DMS153 treated with DMSO at 0.1 percent for 48 hours (cell line): ENCODE measurements around the gene RASGEF1B.
"Not testable (repeated sequence)": the region's sequence is repeated elsewhere in the genome, so short reads cannot be mapped to it uniquely, and the experiment has no call there.

ENCODE experiments used
- DNase-seq: peaks from one replicate; lab custom pipeline; 2025; ENCODE audit not compliant: unreplicated experiment; lab: John Stamatoyannopoulos, UW

The RASGEF1B gene

DNA sequence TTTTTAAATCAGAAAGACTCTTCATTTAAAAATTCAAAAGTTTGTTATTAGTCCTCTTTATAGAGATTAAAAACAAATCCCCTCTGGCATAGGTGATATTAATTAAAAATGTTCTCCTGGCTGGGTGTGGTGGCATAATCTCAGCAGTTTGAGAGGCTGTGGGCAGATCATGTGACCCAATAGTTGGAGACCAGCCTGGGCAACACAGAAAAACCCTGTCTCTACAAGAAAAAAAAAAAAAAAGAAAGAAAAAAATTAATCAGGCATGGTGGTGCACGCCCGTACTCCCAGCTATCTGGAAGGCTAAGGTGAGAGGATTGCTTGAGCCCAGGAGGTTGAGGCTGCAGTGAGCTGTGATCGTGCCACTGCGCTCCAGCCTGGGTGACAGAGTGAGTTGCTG, 38.9 kb downstream of the RASGEF1B start:
- no peak for DNase-seq

DNA sequence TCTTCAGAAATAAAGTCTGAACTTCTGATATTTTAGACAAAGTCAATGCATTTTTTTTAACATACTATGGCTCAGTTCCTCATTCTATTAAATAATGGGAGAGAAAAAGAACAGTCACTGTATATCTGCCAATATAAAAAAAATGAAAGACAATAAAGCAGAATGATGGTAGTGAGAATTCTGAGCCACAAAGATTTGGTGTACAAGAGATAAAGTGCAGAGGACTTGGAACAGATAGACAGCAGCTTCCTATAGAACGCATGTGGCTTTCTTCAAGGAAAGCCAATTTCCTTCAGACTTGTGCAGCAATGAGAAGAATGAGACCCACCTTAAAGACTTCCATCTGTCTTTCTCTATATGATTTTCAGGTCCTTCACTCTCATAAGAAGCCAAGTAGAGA, 39.7 kb downstream of the RASGEF1B start:
- no peak for DNase-seq

DNA sequence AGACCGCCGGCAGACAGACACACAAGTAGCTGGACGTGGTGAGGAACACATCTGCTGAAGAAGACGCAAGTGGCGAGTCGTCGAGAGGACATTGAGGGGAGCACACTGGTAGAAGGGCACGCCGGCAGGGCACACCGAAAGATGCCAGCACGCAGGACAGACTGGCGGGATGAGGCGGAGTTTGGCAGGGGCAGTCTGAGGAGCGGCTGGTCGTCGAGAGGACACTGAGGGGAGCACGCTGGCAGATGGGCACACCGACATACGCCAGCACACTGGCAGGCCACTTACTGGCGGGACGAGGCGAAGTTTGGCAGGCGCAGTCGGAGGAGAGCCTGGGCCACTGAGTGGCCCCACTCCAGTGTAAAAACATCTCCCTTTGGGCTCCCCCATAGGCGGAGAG, 42.1 kb downstream of the RASGEF1B start:
- DNase-seq = no peak

DNA sequence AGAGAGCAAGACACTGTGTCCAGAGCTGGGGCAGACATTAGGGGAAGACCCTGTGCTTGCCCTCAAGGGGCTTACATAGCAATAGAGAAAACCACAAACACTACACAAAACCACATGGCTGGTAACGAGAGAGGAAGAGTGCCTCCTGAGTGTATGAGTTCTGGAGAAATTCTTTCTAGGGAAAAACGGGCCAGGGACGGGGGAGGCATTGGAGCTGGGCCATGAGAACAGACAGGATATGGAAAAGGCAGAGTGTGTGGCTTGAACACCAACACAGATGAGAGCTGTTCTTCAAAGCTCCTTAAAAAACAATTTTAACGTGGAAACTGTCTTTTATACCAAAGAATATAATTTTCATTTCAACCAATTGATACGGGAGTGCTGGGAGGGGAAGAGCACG, 42.7 kb downstream of the RASGEF1B start:
- no peak for DNase-seq

DNA sequence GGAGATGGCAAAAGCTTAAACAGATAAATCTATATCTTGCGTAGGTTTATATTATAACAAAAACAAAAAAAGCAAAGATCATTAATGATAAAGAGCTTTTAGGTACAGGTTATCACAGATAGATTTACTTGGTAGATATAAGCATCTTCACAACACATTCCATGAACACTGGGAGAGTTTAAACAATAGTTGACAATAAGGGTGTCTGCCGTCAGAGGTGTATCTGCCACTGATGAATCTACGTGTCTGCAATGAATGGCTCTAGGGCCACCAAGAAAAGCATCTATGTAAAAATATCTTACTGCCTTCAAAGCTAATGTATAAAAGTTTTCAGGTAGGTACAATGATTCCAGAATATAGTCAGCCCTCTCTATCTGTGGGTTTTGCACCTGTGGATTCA, 43.7 kb downstream of the RASGEF1B start:
- no peak for DNase-seq

DNA sequence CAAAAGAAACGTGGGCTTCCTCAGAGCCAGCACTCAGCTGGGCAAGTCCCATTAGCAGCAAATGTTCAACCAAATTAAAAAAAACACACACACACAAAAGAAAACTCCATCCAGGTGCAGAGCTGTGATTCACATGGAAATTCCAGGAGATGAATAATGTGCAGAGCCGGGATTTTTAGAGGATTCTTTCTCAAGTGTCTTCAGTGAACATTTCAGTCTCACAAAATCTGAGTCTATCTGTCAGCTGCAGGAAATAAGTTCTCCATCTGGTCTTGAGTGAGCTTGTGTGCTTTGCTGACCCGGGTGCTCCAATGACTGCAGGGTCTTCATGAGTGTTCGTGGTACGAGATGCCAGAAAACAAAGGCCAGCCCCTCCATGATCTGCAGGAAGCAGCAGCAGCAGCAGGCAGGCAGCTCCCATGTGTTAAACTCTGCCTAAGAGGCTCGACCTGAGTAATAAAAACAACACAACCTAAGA, 44.3 kb downstream of the RASGEF1B start:
- DNase-seq = no peak

DNA sequence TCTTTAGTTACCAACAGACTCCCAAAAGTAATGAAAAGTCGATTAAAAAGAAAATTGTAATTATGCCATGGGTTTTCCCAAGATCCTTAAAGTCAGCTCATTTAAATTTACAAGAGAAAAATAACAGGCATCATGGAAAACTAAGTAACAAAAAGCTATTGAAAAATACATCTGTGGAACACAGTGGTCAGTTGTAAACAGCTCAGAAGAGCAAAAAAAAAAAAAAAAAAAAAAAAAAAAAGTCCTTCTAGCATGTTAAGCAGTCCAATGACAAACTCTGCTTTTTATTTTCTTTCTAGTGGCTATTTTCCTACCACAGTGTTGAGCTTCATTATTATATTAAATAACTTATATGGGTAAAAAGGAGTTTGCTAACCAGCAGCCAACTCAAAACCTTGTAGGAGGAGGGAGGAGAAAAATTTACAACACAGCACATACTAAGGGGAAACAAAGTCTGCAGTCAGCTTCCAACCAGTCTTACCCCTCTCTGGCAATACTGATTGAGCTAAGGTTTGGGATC, 44.9 kb downstream of the RASGEF1B start:
- DNase-seq = no peak

DNA sequence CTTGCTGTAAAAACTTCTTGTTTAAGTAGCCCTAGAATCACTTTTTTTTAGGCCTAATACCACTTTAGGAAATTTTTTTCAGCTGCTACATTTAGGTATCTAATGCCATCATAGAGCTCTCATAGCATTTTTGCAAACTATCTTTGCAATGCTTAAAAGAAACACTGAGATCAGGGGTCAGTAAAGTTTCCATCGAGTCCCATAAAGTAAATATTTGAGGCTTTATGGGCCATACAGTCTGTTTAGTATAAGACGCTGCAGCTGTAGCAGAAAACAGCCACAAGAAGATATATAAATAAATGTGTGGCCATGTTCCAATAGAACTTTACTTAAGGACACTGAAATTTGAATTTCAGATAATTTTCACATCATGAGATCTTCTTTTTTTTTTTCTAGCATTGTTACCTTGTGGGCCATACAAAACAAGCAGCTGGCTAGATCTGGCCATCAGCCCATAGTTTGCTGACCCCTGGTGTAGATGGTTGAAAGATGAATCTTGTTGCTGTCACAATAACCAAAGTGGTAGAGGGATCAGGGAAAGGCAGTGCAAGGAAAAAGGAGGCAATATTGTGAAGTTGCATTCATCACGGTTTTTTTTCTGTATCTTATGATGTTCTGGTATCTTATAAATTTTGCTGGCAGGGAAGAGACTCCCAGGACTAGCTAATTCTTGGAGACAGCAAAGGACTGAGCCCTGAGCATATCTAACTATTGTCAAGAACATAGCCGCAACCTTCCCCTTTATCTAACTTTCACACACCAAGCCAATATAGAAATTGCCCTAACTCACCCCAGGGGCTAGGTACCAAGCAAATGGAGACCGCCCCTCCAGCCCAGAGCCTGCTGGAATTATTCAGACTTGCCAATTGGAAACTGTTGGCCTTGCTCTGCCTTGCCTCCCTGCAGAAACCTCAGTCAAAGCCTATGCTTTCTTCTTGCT, 46.6 kb downstream of the RASGEF1B start:
- no peak for DNase-seq

DNA sequence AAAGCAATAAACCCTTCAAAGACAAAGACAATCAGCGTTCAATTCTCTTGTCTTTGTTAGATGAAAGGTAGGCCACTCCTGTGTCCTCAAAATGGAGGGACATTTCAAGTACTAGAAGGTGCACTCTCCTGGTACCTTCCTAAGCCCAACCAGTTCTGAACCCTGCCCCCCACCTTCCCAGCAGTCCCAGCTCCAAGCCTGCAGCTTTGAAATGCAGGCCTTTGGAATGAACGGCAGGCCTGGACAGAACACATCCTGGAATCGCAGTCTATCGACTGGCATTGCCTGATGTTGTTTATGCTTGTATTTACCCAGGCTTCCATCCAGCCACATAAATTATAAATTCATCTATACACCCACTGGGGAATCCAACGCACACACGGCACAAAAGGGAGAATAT, 47.4 kb downstream of the RASGEF1B start:
- DNase-seq = no peak

DNA sequence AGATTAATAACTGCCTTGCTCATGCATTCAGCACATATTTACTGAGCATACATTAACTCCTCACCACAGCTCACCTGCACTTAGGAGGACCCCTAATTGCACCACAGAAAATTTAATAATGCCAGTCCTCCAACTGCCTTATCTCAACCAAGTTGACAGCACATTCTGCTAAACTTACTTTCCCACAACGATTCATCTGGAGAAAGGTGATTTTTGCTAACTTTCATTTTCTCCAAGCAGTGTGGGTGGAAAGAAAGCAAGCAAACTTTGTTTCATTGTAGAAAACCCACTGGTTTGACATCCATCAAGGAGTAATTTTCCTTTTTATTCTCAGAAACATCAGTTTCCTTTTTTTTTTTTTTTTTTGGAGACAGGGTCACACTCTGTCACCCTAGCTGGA, 49.1 kb downstream of the RASGEF1B start:
- DNase-seq = no peak

DNA sequence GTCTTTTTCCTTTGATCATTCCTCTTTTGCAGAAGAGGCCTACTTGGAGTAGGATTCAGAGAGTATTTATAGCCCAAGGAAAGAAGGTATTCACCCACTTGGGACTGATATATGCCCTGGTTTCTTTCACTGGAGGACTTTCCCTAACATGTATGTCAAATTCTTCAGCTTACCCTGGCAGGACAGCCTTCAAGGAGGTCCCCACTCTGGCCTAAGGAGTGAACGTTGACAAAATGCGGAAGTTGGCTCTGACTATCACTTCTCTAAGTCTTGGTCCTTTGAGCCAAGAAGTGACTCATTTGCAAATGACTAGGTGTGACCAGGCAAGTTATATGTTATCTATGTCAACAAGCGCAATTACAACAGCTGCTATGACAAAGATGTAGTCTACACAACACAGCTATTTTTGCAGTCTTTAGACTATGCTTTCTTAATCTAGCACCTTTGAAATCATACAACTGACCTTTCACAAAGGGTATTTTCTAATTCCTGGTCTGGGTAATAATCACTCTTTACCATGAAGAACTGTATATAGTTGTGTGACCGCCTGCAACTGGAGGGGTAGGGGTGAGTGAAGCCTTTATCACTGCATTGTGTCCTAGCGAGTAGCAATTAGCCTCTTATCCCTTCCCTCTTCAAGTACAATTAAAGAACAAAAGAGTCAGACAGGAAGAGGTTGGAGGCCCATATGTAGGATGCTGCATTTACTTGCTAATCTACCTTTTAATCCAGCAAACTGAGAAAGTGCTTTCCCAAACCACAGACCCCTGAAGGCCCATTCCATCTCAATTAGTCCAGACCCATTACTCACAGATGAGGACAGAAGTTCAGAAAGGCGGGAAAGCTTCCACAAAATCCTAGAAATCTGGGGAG, 50.1 kb downstream of the RASGEF1B start:
- peak; percentile 27 for DNase-seq

DNA sequence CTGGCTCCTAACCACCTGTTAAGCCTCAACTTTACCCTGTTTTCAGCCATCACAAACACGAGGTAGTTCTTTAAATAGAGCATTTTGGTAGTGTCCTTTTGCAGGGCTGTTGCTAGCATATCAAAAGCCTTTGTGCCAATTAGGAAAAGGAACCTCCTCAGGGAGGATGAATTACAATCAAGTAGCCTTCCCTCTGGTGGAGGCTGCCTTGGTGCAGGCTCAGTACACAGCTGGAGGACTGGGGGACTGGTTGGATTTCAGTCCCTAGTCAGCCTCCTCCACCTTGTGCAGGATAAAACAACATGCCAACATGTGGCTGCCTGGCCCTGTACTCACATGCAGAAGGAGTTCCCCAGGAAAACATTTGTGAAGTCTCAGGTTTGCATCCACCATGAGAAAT, 53.1 kb downstream of the RASGEF1B start:
- no peak for DNase-seq

DNA sequence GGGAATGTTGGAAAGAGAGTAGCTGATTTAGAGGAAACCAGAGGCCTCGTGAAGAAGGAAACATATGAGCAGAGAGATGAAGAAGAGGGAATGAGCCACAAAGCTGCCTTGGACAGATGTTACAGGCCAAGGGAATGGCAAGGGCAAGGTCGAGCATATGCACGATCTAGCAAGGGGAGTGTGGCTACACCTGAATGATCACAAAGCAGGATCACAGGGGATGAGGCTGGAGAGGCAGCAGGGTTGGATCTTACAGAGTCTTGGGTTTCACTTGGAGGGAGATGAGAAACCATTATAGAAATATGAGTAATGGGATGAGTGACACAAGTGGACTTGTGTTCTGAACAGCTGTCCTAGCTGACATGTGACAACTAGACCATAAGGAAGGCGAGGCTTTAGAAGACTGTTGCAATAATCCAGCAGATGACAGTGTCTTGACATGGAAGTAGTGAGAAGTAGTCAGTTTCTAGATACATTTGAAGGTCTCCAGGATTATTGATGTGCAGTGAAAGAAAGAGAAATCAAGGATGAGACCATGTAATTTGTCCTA, 58.7 kb downstream of the RASGEF1B start:
- no peak for DNase-seq

DNA sequence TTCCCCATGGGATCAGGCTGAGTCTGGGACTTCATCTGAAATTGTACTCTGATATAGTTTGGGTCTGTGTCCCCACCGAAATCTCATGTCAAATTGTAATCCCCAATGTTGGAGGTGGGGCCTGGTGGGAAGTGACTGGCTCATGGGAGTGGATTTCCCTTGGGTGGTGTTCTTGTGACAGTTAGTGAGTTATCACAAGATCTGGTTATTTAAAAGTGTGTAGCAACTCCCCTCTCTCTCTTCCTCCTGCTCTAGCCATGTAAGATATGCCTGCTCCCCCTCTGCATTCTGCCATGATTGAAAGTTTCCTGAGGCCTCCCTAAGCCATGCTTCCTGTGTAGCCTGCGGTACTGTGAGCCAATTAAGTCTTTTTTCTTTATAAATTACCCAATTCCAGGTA, 61.0 kb downstream of the RASGEF1B start:
- DNase-seq = no peak

DNA sequence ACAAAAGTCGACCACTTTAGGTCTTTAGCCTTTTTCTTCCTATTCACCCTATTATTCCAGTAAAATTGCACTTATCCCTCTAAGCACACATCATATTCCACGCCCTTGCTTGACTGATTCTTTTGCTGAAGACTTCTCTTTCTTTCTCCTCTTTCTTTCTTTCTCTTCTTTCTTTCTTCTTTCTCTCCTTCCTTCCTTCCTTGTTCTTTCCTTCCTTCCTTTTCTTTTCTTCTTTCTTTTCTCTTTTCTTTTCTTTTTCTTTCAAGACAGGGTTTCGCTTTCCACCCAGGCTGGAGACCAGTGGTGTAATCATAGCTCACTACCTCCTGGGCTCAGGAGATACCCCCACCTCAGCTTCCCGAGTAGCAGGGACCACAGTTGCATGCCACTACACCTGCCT, 61.9 kb downstream of the RASGEF1B start:
- DNase-seq = no peak

DNA sequence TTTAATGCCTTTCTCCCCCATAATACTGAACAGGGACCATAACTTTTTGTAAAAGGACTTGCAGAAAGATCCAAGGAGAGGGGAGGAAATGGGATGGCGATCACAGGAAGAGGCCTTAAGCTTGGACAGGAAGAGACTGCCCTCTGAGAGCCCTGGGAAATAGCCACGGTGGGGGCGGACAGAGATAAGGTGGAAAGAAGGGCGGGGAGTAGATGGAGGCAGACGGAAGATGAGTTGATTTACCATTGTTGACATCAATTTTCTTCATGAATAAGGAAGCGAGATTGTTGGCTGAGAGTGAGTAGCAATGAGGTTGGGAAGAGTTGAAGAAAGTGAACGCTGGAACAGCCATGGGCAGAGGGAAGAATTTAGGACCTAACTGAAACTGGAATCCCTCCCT, 63.4 kb downstream of the RASGEF1B start:
- DNase-seq = no peak

DNA sequence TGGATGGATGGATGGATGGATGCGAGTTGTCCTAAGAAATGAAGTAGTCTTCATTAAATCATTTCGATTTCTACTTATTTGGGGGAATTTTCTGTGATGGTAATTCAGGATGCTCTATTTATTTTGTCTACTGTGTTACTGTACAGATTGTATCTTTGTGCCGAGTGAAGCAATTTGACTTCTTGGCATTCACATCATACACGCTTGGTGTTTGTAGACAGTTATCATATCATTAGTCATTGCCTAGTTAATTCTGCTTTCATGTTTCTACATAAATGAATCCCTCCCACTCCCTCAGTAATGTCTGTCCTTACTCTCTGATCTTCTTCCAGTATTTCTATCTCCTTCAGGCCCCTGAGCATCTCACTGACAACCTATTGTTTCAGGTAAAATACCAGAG, 64.0 kb downstream of the RASGEF1B start:
- DNase-seq = no peak

DNA sequence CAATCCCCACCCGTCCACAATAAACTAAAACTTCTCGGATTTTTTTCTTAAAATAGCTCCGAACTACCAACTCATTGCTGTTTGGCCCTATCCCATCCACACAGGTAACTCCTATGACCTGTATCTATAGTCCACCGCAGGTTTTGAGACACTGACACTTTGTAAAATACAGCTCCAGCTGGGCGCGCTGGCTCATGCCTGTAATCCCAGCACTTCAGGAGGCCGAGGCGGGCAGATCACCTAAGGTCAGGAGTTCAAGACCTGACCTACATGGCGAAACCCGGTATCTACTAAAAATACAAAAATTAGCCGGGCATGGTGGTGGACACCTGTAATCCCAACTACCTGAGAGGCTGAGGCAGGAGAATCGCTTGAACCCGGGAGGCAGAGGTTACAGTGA, 65.2 kb downstream of the RASGEF1B start:
- DNase-seq = not testable (repeated sequence)

DNA sequence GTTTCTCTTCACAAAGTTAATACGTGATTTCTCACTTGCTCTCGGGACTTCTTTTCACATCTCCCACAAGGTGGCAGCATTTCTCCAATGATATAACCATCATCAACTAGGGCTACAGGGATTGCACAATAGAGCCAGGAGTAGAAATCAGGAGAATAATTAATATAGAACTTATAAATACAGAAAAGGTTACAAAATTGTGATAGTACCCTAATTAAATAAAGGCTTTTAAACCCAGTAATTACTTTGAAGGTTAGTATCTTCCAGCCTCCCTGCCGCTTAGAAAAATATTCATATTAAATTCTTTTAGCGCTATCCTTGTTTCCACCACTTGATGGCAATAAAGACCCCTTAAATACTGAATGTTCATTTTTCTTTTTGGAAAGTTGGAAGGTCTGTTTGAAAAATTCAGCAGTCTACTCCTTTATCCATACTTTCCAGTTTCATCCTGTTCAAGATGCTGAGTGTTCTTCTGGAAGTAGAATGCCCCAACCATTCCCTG, 65.8 kb downstream of the RASGEF1B start:
- peak; percentile 81 for DNase-seq

DNA sequence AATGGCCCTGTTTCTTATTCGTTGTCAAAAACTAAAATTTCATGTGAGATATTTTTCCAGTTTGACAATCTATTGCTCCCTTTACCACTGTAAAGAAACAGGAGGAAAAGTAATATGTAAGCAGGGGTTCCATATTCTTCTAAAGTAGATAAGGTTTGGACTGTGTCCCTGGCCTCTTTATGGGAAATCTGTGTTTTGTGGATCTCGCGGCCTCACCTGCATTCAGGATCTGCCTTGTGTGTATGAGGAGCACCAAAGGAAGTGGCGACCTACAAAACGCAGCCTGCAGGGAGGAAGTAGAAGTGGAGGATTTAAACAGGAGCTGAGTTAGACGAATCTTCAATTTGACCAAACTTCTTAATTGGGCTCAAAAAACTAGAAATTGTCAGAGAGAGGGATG, 67.0 kb downstream of the RASGEF1B start:
- DNase-seq = no peak

DNA sequence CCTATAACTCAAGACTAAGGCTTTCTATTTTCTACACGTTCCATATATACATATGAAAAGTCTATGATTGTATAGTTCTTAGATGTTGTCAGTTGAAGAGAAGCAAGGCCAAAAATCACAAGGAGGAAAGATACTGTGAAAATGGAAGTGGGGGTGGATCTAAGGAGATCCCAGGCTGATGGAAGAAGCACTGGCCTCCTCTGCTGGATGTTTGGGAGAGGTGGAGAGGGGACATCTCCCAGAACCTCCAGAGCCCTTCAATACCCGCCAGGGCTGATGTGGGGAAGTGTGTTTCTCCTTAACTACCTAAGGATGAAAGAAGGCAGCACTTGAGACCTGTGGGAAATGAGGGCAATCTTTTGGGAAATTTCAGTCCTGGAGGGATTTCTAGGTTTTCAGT, 67.4 kb downstream of the RASGEF1B start:
- DNase-seq = no peak
